GM21723 (cell line): ENCODE results near the gene ASGR1.
"Not testable (repeated sequence)": the region's sequence is repeated elsewhere in the genome, so short reads cannot be mapped to it uniquely, and the experiment has no call there.

Experiments used
- ATAC-seq: cut with Tn5 transposase; IDR thresholded peaks from one replicate; pipeline ENCODE4 v1.9.1; 2021; ENCODE audit warnings: mild to moderate bottlenecking, moderate library complexity; ENCODE audit not compliant: unreplicated experiment

The ASGR1 gene

GRCh38 chr17:7191571-7192270, 12.6 kb upstream of the ASGR1 start:
- no peak for ATAC-seq

GRCh38 chr17:7191069-7191468, 11.9 kb upstream of the ASGR1 start:
- no peak for ATAC-seq

DNA sequence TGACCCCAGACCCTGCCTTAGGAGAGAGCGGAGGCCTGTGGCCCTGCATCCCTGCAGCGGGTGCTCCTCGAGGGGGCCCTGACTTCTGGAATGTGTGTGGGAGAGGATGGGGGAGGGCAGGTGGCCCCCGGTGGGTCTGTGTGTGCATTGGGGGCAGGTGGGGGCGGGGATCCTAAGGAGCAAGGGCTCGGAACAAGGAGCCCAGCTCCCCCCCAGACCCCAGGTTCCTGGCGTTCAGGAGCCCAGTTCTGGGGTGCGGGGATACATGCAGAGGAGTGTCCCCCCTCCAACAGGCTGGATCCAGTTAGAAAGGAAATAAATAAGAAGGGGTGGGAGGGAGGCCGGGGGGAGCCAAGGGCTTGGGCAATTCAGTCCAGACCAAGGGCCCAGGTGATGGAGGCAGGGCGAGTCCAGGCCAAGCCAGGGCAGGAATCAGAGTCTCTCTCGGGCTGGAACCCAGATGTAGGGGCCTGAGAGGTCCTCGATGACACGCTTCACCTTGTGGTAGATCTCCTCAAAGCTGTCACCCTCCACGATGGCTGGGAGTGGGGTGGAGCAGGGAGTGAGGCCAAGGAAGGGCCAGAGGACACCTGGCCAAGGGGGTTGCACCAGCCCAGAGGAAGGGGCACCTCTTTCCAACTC, 11.2 kb upstream of the ASGR1 start:
- ATAC-seq: no peak

DNA sequence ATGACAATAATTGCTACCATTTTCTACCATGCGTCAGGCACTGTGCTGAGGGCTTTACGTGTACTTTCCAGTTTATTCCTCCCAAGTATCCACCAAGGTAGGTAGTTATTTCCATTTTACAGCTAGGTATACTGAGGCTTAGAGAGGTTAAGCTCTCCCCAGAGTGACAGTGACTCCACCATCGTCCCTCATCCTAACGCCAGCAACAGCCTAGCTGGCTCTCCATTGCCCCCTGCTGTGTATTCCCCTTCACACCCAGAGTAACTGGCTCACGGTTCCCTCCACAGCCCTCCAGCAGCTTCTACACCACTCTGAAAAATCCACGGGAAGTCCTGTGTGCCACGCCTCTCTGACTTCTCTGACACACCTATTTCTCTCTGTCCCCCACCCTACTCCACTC, 7.1 kb upstream of the ASGR1 start:
- no peak for ATAC-seq

DNA sequence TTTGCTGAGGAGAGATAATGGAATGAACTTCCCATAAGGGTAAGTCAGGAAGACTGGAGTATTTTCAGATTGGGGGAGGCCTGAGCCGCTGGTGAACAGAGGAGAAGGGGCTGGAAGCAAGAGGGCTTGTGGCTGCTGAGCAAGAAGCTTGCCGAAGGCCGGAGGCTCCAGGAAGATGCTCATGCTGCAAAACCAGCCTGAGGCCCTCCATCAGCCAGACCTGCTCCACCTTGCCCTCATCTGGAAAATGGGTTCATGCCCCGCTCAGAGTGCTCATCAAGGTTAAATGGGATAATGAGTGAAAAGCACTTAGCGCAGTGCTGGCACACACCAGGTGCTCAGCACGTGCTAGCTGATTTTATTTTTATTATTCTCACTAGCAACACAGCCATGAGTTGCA, 5.5 kb upstream of the ASGR1 start:
- no peak for ATAC-seq

GRCh38 chr17:7184091-7184488, 4.9 kb upstream of the ASGR1 start:
- no peak for ATAC-seq

GRCh38 chr17:7183433-7184090, 4.4 kb upstream of the ASGR1 start:
- ATAC-seq: no peak

- not testable (repeated sequence) for ATAC-seq
Measured at GRCh38 chr17:7182101-7182500, 2.9 kb upstream of the ASGR1 start.

GRCh38 chr17:7178973-7179316, 225 bp downstream of the ASGR1 start:
- ATAC-seq: no peak

GRCh38 chr17:7177954-7178477, 1.2 kb downstream of the ASGR1 start:
- ATAC-seq: no peak

- no peak for ATAC-seq
Measured at GRCh38 chr17:7177191-7177953, 1.8 kb downstream of the ASGR1 start.

GRCh38 chr17:7176841-7177190, 2.4 kb downstream of the ASGR1 start:
- no peak for ATAC-seq

- ATAC-seq: no peak
Measured at GRCh38 chr17:7176107-7176840, 2.9 kb downstream of the ASGR1 start.

GRCh38 chr17:7175330-7175733, 3.8 kb downstream of the ASGR1 start:
- no peak for ATAC-seq

GRCh38 chr17:7174603-7175326, 4.4 kb downstream of the ASGR1 start:
- ATAC-seq: no peak

- no peak for ATAC-seq
Measured at GRCh38 chr17:7173687-7174602, 5.2 kb downstream of the ASGR1 start.

- not testable (repeated sequence) for ATAC-seq
Measured at GRCh38 chr17:7172522-7173191, 6.5 kb downstream of the ASGR1 start.

DNA sequence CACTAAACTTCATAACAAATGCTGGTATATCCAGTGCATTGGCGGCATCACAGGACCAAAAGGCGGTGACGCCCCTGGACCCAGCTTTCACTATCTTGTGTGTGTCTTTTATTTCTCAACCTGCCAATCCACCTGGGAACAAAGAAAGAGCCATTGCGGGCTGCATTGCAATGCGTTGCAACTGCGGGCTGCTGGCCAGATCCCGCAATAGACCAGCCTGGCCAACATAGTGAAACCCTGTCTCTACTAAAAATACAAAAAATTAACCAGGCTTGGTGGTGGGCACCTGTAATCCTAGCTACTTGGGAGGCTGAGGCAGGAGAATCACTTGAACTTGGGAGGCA, 9.6 kb downstream of the ASGR1 start:
- not testable (repeated sequence) for ATAC-seq
